GM21723 (cell line): Measurements from ENCODE around the gene ADAM19.
"Not testable (repeated sequence)": the region's sequence is repeated elsewhere in the genome, so short reads cannot be mapped to it uniquely, and the experiment has no call there.

Experiments used
- ATAC-seq: cut with Tn5 transposase; IDR thresholded peaks from one replicate; pipeline ENCODE4 v1.9.1; 2021; ENCODE audit warnings: mild to moderate bottlenecking, moderate library complexity; ENCODE audit not compliant: unreplicated experiment

ADAM19 gene

DNA sequence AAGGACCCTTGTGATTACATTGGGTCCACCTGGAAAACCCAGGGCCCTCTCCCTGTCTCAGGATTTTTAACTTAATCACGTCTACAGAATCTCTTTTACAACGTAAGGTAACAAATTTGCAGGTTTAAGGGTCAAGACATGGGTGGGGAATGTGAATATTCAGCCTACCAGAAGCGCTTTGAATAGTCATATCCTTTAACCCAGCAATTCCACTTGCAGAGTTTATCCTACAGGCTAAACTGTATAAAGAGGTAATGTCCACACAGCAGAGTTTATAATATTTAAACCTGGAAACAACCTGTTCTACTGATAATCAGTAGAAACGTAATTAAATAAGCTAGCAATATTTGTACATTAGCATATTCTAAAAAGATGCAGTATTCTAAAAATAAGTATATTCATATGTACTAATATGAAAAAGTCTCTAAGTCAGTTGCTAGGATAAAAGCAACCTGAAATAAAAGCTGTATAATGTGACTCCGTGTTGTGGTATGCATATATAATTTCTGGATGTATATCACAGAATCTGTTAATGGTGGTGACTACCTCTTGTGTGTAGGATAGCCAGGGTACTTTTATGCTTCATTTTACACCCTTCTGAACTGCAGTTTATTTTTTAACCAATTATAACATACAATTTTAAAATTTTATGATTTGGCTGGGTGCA lies 129.7 kb downstream of the ADAM19 start:
- no peak for ATAC-seq

DNA sequence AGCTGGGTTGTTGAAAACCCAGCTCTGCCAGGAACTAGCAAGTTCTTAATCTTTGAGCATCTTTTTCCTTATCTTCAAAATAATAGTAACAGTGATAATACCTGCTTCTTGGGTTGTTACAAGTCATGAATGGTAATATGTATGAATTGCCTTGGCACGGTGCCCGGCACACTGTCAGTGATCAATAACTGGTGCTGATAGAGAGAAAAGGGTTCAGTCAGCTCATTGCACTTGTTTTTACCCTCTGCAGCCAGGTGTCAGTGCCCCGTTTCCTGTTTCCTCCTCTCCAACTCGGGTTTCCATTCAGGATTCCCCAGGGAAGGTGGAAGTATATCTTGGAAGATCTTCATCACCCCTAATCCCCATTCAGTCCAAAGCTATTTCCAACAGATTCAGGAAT lies 131.4 kb downstream of the ADAM19 start:
- ATAC-seq: no peak

DNA sequence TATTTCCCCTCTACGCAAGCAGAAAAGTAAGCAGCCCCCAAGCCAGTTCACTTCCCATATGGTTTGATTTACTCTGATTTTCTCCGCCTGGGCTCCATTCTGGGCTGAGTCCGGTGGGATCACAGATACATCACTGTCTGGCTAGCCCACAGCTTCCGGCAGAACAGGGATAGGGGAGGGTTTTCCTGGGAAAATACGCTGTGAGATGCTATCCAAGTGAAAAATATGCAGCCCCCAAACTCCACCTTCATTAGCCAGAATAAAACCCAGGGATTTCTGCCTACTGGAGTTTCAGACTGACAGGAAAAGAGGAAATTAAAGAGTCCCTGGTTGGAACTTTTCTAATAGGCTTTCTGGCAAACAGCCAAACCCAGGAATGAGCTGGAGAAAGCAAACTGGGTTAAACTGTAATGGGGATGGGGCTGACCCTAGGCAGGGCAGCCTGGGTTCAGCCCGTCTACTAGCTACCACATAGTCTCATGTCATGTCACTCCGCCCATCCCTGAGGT lies 132.5 kb downstream of the ADAM19 start:
- ATAC-seq: no peak

DNA sequence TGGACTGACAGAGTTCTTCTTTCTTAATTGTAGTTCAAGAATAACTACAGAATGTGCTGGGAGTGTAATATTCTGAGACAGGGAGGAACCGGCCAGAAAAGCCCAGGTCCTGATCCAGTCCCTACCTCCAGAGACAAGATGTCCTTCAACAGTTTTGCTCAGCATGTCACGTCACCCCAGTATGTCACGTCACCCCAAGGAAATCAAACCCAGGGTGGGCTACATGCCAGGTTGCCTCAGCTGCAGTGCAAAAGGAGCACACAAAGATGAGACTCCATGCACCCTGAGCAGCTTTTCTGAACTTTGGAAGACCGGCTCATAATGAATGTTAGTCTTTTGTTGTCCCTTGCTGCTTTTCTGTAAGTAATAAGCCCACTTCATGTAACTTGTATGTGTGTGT lies 141.5 kb downstream of the ADAM19 start:
- ATAC-seq: no peak

GRCh38 chr5:157431544-157432200 lies 143.9 kb downstream of the ADAM19 start:
- peak; percentile 81 for ATAC-seq

DNA sequence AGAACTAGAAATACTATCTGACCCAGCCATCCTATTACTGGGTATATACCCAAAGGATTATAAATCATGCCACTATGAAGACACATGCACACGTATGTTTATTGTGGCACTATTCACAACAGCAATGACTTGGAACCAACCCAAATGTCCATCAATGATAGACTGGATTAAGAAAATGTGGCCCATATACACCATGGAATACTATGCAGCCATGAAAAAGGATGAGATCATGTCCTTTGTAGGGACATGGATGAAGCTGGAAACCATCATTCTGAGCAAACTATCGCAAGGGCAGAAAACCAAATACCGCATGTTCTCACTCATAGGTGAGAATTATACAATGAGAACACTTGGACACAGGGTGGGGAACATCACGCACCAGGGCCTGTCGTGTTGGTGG lies 145.7 kb downstream of the ADAM19 start:
- ATAC-seq: not testable (repeated sequence)
